GM18505 (cell line): Measurements from ENCODE around the gene ABHD15.

ENCODE experiments used
- ATAC-seq: cut with Tn5 transposase; IDR thresholded peaks from one replicate; pipeline ENCODE4 v1.9.1; 2021; ENCODE audit not compliant: unreplicated experiment
- POLR2A ChIP-seq: IDR thresholded peaks from 4 replicates; pipeline ENCODE4 v1.6.1; 2011; ENCODE audit warnings: borderline replicate concordance; ENCODE audit not compliant: insufficient read depth, insufficient read length; ENCODE audit errors: extremely low read depth

Gene ABHD15

DNA sequence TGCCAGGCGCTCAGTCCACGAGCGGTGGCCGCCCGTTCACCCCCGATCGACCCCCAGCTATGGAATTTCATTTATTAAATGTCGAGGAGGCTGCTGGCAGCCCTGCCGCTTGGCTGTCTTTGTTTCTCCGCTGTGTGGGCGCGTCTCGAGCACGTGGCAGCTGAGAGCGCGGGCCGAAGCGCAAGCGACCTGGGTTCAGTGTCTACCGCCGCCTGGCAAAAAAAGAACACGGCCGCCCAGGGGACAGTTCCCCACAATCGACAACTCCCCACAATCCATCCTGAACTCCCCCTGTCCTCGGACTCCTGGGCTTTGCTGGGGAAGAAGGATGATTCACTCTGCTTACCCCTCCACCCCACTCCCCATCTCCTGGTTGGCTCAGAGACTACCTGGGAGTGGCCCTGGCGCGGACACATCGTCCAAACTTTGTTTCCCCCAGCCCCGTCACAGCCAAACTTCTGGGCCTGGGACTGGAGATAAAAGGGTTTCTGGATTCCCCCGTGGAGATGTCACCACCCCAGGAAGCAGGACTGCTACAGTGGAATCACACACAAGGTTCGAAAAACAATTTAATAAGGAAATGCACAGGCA lies 24.4 kb upstream of the ABHD15 start:
- no peak for TF ChIP-seq POLR2A
- no peak for ATAC-seq

DNA sequence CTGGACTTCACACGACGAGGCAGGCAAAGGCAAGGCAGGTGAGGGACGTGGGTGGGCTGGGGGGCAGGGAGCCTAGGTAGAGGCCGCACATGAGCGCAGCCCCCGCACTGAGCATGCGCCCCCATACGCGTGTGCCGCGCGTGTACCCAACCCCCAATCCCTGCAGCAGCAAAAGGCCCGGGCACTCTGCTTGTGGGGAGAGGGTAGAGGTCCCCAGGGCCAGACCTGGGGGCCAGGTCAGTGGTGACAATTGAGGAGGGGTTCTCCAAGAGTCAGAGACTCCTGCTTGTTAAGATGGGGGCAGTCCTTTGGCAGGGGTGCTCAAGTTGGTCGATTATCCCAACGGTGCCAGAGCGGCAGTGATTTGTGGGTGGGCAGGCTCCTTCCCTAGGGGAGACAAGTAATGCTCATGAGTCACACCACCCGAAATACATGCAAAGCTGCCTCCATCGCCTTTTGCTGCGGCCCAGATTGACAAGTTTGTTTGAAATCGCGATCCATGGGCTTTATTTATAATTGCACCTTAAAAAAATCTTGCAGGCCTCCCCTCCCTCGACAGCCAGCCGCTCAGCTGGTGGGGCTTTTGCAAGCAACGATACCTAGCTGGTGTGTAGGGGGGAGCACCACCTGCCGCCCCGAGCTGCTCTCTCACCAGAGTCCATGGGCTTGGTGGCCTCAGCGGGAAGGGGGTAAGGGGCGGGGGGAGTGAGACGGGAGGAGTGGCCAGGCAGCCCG lies 23.7 kb upstream of the ABHD15 start:
- no peak for ATAC-seq
- no peak for TF ChIP-seq POLR2A

DNA sequence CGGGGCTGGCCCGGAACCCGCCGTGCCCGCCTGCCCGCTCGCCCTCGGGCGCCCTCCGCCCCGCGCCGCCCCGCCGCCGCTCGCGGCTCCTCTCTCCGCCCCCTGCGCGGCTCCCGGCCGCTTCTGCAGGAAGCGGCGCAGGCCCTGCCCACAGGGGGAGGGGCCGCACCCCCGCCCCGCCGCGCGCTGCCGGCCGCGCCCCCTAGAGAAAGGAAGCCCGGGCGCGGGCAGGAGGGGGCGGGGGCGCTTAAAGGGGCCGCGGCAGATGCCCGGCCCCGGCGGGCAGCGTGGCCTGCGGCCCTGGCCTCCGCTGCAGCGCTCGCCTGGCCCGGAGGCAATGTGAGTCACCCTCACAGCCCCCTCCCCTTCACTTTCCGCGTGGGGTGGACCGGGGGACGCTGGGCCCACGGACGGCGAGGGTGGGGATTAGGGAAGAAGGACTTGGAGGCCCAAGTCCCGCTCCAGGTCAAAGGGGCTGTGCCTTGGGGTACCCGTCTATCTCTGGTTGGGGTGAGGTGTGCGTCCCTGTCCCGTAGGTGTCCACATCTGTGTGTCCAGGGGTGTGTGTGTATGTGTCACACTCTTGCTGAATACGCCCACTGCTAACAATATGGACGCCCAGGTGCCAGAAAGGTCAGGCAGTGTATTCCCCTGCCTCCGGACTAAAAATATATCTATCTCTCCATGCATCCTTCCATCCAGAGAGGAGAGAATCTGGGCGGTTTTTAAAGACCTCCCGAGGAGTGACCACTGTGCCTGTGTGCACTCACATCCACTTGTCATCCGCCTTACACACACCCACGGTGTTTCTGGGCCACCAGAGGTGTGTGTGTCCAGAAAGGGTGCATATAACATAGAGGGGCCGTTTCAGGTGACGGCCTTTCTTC lies 22.9 kb upstream of the ABHD15 start, which contains the start of gene GIT1:
TSS of gene GIT1 (minus strand) at position 125 of the 887 bp plus-strand sequence. CDS start 270 bp downstream, outside the sequence.
- peak; percentile 68 for ATAC-seq
- TF ChIP-seq POLR2A: peak; percentile 67

DNA sequence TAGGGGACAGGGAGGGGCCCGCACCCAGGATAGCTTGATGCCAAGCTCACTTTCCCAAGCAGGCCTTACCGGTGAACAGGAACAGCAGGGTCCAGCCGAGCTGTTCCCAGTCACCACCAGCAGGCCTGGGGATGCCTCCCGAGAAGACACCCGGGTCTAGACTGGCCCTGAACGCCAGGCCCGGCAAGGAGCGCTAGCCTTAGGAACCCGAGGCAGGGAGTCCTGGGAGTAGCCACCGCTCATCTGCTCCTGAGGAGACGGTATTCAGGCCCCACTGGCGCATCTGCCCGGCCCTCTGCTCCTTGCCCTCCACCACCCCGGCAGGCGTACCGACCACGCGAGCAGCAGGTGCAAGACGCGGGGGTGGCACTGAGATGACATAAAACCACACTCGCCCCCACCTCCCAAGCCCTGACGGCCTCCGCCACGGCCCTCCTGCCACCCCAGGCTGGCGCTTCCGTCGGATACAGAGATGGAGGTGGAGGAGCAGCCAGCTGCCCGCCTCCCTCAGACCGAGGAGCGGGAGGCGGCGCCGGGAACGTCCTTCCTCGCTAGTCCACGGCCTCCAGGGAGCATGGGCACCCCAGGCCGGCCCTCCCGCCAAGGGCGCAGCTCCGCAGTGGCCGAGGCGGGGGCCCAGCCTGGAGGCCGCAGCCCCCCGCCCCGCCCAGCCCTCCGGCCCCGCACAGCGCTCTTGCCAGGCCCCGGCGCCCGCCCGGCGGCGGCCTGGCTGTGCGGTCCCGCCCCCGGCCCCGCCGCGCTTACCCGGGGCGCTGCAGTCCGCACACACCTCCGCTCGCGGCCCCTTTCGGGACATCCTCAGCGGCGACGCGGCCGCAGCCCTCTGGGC lies 21.9 kb upstream of the ABHD15 start:
- no peak for TF ChIP-seq POLR2A
- peak; percentile 20 for ATAC-seq

DNA sequence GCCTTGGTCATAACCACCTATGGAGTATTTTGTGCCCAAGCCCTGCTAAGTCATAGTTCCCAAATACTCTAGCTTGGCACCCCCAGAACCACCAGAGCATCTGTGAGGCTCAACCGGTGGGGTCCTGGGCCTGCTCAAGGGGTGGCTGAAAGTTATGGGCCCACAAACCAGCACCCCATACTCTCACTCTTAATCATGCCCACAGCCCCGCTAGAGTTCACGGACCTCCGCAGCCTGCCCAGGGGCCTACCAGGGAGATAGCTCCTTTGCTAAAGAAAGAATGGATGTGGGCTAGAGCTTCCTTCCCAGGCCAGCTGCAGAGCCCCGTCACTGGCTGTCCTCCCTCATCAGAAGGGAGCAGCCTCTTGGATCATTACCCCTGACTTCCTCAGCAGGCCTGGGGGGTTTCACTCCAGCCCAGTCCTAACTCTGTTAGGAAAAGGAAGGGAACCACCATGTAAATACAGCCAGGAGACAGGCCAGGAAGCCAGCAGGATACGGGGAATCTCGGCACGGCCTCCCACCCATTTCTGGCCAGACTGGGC lies 21.3 kb upstream of the ABHD15 start:
- no peak for ATAC-seq
- TF ChIP-seq POLR2A: no peak

DNA sequence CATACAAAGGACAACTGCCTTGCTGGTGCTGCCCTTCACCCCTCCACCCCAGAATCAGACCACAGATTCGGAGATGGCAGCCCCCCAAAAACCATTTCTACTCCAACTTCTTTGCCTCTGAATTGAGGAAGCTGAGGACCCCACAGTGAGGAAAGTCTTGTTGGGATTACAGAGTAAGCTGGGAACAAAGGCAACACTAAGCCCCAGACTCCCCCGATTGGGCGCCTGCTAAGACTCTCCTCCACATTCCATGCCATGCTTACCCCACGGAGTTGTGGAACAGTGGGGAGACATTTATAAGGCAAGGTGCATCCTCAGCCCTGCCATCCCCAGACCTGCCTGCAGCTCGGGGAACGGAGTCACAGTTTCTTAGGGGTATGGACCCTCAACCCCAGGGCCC lies 20.8 kb upstream of the ABHD15 start:
- ATAC-seq: no peak
- no peak for TF ChIP-seq POLR2A

DNA sequence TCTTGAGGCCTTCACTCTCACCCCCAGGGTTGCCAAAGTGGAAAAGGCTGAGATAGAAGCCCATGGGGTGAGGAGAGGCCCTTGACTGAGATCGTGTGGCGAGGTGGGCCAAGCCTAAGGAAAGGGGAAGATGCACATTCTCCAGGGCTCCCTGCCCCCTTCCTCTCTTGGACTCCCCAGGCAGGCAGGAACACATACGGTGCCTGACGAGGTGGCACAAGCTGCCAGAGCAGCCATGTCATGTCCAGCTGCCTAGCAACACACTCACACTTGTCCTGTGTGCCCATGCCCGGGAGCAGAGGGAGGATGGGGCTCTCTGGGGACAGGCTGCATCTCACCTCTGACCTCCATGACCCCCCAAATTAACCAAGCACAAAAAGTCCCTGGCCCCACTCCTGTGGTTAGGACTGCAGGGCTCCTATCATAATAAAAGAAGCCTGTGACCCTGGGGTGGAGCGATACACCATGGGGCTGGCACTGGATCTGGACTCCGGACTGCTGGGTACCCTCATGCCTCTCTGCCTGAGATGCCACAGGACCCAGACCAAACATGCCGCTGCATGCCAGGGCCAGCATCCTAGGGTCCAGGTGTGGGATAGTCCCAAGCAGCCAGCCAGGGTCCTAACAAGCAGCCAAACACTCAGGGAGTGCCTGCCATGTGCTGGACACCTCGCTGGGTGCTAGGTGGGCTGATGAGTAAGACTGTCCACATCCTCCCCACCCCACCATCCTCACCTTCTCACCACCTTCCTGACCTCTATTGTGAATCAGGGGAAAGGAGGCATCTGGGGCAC lies 20.0 kb upstream of the ABHD15 start:
- ATAC-seq: no peak
- TF ChIP-seq POLR2A: no peak

DNA sequence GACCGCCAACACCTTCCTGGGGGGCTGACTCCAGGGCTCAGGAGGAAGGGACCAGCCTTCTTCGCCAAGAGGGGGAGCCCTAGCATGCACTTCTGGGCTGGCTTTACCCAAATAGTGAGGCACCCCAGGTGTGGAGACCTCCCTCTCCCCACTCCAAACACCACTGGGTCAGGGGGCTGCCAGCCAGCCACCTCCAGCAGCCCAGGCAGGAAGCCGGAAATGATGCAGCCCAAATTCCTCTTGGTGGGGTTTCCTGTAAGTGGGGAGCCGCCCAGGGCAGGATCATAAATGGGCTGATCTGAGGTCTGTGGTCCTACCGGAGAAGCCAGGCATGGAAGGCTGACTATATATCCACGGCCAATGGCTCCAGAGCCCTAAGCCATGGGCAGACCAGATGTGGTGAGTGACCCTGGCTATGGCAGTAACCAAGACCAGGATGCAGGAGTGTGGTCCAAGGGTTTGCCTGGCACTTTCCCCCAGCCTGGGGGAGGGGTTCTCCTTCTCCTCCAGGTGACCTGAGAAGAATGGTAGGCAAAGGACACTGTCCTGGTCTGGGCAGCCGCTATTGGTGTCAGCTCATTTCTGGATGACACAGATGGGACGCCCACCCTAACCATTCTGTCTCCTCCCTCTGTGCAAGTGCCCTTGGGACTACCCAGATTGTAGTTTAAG lies 18.4 kb upstream of the ABHD15 start:
- no peak for TF ChIP-seq POLR2A
- no peak for ATAC-seq

DNA sequence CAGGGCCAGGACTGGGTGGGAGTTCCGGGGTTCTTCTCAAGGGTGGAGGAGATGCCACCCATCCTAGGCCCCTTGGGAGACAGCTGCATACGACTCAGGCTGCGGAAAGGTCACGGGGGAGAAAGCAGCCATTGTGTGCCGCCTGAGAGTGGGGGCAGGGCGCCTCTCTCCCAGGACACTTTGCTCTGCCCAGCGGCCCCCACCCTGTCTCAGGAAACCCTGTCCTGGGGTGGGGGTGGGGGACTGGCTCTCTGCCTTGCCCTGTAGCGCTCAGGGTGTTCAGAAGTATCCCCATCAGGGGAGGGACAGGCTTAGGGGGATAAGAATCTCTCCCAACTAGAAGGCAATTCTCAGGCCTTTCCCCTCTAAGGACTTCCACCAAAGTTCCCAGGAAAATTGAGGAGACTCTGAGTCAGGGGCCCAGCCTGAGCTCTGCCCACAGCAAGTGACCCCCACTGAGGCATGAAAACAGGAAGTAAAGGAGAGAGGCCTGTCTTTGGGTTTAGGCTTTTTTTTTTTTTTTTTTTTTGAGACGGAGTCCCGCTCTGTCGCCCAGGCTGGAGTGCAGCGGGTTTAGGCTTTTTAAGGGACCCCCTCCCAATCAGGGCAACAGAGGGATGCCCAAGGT lies 17.7 kb upstream of the ABHD15 start:
- no peak for ATAC-seq
- TF ChIP-seq POLR2A: no peak

DNA sequence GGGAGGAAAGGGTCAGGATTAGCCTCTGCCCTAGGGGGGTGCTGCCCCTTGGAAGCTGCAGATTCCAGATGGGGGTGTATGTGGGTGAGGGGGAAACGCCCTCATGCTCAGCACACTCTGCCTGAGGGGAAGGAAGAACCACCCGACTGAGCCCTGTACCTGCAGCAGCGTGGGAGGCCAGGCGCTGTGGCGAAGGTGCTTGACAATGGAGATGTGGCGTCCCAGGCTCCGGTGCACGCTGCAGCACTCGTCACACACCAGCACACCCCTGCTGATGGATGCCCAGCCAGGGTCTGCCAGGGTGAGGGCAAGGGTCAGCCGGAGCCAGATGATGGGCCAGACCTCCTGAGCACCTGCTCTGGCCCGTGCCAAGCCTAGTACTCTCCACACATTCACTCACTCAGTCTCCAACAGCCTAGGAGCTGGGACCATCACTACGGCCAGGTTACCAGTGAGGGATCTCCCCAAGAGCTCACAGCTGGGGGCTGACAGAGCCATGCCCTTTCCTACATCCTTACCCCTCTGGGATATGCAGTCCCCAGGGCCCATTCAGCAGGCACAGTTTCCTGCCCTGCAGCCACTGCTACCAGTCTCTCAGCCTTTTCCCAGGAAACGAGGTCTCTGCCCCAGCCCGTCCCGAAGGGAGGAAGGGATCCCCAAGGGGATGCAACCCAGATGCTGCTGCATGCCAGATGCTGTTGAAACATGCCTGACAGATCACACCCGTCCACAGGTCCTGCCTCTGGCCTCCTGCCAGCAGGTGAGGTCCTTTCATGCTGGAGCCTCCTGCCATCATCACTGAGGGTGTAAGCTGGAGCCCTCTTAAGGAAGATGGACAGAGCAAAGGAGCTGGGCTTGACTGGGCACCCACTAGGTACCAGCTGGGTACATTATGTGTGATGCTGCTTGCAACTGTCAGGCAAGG lies 16.7 kb upstream of the ABHD15 start:
- no peak for ATAC-seq
- no peak for TF ChIP-seq POLR2A
